ENCODE data around the gene ARPC5. TPM values are rescaled to one million over a fixed set of nuclear protein-coding genes. Genes with fewer than 3 reads are reported as not detected.

The ARPC5 gene
- total and polyA plus RNA-seq, 9 donors = 41.8 to 104 (median 64.1) TPM

DNA sequence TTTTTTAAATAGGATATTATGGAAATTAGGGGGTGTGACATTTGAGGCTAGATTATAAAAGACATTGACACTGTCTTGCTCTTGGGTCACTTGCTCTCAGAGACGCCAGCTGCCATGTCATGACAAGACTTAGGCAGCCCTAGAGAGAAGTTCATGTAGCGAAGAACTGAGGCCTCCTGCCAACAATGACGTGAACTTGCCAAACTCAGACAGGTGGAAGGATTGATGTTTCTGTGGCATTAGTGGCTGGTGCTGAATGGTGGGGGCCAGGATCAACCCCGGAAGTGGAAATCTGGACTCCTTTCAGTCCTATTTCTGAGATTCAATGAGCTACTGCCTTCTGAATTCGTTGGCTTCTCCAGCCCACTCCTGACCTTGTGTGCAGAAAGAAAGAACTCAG is 60.0 kb downstream of the ARPC5 start:
- DNase-seq = no peak
- no peaks in the 10 kb centered on the region for H3K4me1 ChIP-seq (ENCODE audit: insufficient read depth)
- H3K9me3 ChIP-seq = no peaks in the 10 kb centered on the region
- 71 to 76% (median 74%) methylated on average over 5 of the region's 5 CpGs for WGBS, 3 donors
- H3K27ac ChIP-seq = no peak overlapping the region
- H3K36me3 ChIP-seq = no peaks in the 10 kb centered on the region
- intact Hi-C loops (cut with DNase I) = no loop called here
- H3K4me3 ChIP-seq = no peak overlapping the region
- H3K27me3 ChIP-seq = no peaks in the 10 kb centered on the region
- TF ChIP-seq, protein P1, sequence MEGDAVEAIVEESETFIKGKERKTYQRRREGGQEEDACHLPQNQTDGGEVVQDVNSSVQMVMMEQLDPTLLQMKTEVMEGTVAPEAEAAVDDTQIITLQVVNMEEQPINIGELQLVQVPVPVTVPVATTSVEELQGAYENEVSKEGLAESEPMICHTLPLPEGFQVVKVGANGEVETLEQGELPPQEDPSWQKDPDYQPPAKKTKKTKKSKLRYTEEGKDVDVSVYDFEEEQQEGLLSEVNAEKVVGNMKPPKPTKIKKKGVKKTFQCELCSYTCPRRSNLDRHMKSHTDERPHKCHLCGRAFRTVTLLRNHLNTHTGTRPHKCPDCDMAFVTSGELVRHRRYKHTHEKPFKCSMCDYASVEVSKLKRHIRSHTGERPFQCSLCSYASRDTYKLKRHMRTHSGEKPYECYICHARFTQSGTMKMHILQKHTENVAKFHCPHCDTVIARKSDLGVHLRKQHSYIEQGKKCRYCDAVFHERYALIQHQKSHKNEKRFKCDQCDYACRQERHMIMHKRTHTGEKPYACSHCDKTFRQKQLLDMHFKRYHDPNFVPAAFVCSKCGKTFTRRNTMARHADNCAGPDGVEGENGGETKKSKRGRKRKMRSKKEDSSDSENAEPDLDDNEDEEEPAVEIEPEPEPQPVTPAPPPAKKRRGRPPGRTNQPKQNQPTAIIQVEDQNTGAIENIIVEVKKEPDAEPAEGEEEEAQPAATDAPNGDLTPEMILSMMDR (IDR thresholded peaks at IDR 0.05) = no peak
- TF ChIP-seq EP300 (IDR thresholded peaks at IDR 0.05) = no peak
- no peak for TF ChIP-seq POLR2A (IDR thresholded peaks at IDR 0.05)

DNA sequence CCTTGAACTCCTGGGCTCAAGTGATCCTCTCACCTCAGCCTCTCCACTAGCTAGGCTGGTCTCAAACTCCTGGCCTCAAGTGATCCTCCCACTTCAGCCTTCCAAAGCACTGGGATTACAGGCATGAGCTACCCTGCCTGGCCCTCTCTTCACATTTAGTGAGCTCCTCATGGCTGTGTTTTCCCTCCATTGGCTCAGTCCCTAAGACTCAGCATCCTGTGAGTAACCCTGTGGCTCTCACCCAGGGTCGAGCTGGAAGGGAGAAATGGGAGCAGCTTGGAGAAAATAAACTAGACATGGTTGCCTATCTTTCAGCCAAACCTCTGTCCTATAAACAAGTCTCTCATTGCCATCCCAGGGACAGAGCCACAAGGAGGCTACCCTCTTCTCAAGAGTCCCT is 62.9 kb downstream of the ARPC5 start:
- no peaks in the 10 kb centered on the region for H3K36me3 ChIP-seq
- 64 to 81% (median 75%) methylated on average over 1 of the region's 1 CpG for WGBS, 3 donors
- DNase-seq = no peak
- intact Hi-C loops (cut with DNase I) = no loop called here
- no peak overlapping the region for H3K4me3 ChIP-seq
- H3K9me3 ChIP-seq = no peaks in the 10 kb centered on the region
- no peaks in the 10 kb centered on the region for H3K27me3 ChIP-seq
- TF ChIP-seq POLR2A (IDR thresholded peaks at IDR 0.05) (no peak), EP300 (IDR thresholded peaks at IDR 0.05) (no peak)
- TF ChIP-seq, protein P1 (IDR thresholded peaks at IDR 0.05) = no peak
- H3K4me1 ChIP-seq (ENCODE audit: insufficient read depth) = no peaks in the 10 kb centered on the region
- H3K27ac ChIP-seq = no peak overlapping the region

DNA sequence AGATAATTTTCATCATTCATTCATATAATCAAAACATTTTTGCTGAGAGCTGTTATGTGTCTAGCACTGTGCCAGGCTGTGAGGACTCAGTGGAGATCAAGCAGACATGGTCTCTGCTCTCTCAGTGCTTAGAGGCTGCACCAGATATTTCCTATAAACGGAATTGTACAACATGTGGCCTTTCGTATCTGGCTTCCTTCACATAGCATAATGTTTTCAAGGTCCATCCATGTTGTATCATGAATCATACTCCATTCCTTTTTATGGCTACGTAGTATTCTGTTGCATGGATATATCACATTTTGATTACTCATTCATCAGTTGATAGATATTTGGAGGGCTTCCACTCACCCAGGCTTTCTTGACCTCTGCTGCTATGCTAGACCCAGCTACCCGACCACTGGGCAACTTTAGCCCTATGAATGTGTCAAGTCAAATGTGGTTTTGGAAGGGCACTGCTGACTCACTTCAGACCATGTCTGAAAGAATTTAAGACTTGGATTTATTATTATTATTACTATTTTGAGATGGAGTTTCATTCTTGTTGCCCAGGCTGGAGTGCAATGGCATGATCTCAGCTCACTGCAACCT is 63.8 kb downstream of the ARPC5 start:
- DNase-seq = no peak
- 78 to 87% (median 80%) methylated on average over 4 of the region's 4 CpGs for WGBS, 3 donors
- TF ChIP-seq POLR2A (IDR thresholded peaks at IDR 0.05) (no peak), EP300 (IDR thresholded peaks at IDR 0.05) (no peak)
- TF ChIP-seq, protein P1 (IDR thresholded peaks at IDR 0.05) = no peak

More for the DNA sequence above, 63.8 kb downstream of the ARPC5 start:
- intact Hi-C loops (cut with DNase I) = no loop called here
- H3K36me3 ChIP-seq = no peaks in the 10 kb centered on the region
- no peak overlapping the region for H3K27ac ChIP-seq
- no peaks in the 10 kb centered on the region for H3K4me1 ChIP-seq (ENCODE audit: insufficient read depth)
- no peak overlapping the region for H3K4me3 ChIP-seq
- H3K27me3 ChIP-seq = no peaks in the 10 kb centered on the region
- no peaks in the 10 kb centered on the region for H3K9me3 ChIP-seq

Other genes starting within 250 kb of the ARPC5 start
- gene NMNAT2, start 217.4 kb downstream of the ARPC5 start, total RNA-seq = 1 to 10 TPM in 2 of 7 donors, under 1 TPM in 4, not detected in 1; 0.24 to 2.5 (median 0.77) TPM
- gene NMNAT2, start 217.4 kb downstream of the ARPC5 start, polyA plus RNA-seq = 1 to 10 TPM in 1 of 2 donors, under 1 TPM in 1; 0.67 to 2.0 TPM
- 10 to 100 TPM; 23.7 to 65.3 (median 47.2) TPM for gene SMG7, start 163.3 kb downstream of the ARPC5 start, total RNA-seq
- gene SMG7, start 163.3 kb downstream of the ARPC5 start, polyA plus RNA-seq = 10 to 100 TPM; 21.8 to 63.3 TPM
- 10 to 100 TPM in 1 of 7 donors, 1 to 10 TPM in 6; 1.9 to 11.7 (median 3.2) TPM for gene NCF2, start 45.3 kb downstream of the ARPC5 start, total RNA-seq
- 10 to 100 TPM in 1 of 2 donors, 1 to 10 TPM in 1; 2.5 to 15.9 TPM for gene NCF2, start 45.3 kb downstream of the ARPC5 start, polyA plus RNA-seq
- gene APOBEC4, start 17.5 kb upstream of the ARPC5 start, total RNA-seq = 1 to 10 TPM in 1 of 7 donors, under 1 TPM in 3, not detected in 3; 0.12 to 2.0 (median 0.46) TPM
- not detected for gene APOBEC4, start 17.5 kb upstream of the ARPC5 start, polyA plus RNA-seq
- 10 to 100 TPM; 14.3 to 61.6 (median 25.7) TPM for gene RGL1, start 169.3 kb upstream of the ARPC5 start, total RNA-seq
- 10 to 100 TPM; 19.5 to 54.2 TPM for gene RGL1, start 169.3 kb upstream of the ARPC5 start, polyA plus RNA-seq